Stimulated activated CD8-positive, alpha-beta memory T cell treated with anti-CD3 and anti-CD28 coated beads, Interleukin-2, amount 100 ng/mL, for 48 hours (primary cell): ENCODE measurements around the gene TCF4.
A peak's percentile ranks its signal among the peaks of the same experiment; 100 is the strongest.

Experiments used
- DNase-seq, 2 donors: peaks; one replicate each; pipeline ENCODE4 v3.0.0-alpha.2; 2020; ENCODE audit warnings: low read depth in 2 of 2

TCF4 gene

DNA sequence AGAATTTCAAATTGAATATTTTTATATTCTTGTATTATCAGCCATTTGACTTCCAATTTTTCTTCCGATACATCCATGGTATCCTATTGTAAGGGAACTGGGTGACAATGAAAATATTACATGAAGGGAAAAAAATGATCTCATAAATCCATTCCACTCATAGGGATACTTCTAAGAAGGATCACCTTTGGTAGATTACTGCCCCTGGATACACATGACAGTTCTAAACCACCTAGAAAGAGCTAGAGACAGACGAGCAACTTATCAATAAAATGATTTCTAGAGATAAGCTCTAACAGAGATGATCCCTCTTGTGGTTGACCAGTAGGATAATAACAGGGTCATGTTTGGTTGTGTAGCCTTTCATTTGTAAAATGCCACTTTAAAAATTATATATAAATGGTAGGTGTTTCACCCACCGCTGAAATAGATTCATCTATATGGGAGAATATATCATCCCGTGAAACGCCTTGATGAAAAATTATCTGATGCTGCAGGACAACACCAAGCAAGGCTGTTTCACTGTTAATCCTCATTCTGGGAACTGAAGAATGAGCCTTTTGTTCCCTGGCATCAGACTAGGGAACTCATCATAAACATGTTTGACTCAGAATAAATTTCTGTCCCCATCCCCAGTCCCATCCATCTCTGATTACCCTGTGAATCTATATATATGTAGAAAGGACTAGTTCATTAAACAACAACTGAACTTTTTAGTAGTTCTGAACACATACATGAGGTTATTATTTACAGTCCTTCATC lies 180.0 kb downstream of the TCF4 start:
- no peak for DNase-seq

DNA sequence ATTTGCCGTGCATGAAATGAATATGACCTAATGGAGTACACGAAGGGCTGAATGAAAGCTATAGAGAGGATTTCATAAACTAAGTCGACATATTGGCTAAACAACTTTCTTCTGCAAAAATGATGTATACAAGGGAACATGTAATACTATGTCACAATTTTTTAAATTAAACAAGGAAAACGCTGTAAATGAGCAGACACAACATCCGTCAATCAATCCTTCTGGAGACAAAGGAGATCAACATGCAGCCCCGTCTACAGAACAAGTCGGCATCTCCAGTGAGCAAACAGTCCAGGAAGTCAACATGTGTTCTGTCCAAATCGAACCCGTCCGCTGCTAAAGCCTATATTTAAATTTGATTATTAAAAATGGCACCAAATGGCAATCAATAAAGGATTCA lies 180.8 kb downstream of the TCF4 start:
- no peak for DNase-seq

DNA sequence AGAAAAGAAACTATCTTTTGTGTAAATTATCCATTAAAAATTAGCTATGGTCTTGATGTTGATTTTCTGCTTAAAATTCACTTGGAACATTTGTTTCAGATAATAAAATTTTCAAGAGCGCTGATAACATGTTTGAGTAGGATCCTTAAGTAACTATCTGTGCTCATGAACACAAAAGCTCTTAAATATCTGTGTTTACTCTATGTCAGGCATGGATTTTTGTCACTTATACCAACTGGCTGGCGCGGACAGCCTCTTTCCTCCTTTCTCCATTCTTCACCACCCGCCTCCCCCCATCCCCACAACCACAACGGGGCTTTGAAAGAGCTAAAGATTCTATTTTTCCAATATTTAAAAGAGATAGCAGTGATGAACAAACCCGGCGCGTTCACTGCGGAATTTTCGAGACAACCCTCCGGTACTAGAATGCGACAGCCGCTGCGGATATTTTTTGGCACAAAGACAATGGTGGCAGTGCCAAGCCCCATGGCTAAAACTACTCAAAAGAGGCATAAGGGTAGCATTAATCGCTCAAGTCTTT lies 181.5 kb downstream of the TCF4 start:
- no peak for DNase-seq

DNA sequence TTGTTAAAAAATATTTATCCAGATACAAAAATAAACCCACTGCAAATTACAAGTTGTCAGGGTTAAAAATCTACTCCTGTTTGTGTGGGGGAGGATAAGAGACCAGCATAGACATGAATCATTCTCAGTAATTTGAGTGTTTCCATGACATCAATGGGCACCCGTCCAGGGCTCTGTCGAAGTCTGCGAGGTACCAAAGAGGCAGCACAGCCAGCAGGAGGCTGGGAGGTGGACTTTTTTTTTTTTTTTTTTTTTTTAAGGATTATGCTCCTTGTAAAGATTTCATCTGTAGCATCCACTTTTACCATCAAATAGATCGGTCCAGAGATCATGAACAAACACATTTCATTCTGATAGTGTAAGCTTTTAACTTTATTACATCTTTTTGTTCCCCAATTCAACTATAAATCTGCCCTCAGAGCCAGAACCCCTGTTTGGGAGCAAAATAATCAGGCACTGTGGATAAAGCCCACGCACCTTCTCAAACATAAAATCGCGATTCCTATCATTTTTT lies 182.0 kb downstream of the TCF4 start:
- peak in 1 of 2 donors; percentile 2 for DNase-seq

DNA sequence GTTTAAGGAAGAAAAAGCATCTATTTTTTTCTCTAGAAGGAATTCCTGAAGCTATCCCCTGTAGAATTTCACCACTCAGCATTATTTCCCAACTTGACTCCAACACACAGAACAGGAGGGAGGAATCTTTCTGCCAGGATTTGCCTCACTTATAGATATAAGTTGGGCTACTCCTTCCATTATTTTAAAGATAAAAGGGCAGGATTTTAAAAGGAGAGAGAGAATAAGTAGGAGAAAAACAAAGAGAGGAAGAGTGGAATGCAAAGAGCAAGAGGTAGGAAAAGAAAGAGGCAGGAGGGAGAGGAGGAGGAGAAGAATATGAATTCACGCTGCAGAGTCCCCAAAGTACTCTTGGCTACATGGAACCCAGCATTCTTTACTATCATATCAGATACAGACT lies 182.5 kb downstream of the TCF4 start:
- DNase-seq, result no peak

DNA sequence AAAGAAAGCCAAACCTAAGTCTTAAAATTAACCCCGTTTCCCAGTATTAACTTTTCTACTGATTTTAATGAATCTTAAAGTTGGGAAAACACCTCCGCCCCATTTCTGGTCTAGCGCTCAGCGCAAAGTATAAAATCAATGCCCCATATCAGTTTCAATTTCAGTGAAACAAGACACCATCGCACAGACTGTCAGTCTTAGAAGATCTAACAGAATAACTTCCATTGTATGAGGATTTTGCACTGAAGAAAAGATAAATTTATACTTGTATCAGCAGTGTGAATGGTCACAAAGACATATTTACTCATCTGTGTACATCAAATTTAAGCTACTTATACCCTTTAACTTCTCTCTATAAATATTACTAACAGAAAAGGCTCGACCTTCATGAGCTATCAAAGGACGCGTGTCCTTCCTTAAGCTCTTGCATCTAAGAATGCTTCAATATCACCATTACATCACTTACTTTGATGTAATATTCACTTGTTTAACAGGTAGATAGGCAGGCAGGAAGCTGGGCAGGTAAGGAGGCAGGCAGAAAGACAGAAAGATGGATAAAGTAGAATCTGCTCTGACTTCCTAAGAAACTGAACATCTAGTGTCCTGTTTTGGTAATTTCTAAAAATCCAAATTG lies 183.0 kb downstream of the TCF4 start:
- DNase-seq, result no peak

DNA sequence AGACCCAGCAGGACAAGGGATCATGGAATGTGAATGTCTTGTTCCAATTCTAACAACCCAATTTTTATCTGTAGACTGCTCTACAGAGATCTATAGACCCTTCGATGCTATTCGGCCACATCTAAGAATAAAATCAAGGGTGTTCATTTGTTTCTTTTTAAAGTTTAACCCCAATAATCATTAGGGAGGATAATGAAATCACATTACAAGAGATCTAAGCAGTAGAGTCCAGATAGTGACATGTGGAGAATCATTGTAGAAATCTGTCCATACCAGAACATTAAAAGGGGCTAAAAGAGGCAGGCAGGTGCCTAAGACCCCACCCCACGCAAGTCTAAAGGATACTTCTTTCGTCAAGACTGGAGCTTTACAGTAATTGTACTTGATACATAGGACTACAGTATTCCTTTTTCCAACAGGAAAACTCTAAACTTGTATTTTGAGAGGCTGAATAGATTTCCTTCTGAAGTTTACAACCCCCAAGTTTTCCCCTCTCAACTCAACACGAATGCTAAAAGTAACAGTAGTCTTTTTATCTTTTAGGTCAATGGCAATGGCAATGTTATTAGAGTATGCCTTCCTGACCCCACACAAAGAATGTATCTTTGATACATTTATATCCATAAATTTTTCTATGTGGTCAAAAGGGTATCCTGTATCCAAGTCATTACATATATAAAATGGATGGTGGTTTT lies 183.7 kb downstream of the TCF4 start:
- DNase-seq, result no peak

DNA sequence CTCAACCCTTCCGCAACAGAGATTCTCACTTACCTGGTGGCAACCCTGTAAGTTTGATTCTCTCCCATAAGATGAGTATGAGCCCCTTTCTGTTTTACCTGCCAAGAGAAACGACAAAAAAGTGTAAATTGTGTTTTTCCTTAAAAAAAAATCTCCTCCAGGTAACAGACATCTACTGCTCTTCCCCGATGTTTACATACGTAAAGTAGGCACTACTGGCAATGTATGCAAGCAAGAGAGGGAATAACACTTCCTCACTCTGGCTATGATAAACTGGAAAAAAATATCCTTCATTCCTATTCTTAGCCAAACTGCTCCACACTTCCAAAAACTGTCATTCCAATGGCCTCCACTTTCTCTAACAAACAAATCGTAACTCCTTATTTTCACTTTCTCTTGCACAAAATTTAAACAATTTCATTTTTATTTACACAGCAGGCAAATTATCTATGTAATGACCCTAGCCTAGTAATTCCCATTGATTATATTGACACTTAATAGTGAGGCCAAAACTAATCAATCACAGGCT lies 184.5 kb downstream of the TCF4 start:
- DNase-seq, result no peak

DNA sequence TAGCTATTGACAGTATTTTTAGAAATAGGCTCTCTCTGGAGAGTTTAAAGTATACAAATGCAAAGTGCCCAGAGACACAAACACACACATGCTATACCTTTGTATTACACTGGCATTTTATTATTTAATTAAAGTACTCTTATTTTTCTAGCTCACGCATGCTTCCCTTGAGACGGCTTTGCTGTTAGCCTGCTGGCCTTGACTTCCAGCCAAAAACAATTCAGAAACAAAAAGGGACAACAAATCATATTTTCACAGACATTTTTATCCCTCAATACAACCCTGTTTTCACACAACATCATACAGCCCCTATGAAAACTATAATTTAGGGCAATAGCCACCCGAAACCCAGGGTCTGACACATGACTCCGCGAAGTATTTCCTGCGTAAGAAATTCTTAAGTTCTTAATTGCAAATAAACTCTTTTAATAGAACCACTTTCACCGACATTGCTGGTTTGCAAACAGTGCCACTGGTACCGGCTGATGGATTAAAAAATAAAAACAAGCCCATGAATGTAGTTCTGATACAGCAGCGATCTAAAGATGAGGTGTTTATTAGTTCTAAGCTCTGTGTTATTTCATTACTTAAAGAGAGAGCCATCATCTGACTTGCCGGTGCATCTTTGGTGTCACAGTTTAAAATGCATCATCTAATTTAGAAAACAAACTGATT lies 185.1 kb downstream of the TCF4 start:
- DNase-seq, result no peak

DNA sequence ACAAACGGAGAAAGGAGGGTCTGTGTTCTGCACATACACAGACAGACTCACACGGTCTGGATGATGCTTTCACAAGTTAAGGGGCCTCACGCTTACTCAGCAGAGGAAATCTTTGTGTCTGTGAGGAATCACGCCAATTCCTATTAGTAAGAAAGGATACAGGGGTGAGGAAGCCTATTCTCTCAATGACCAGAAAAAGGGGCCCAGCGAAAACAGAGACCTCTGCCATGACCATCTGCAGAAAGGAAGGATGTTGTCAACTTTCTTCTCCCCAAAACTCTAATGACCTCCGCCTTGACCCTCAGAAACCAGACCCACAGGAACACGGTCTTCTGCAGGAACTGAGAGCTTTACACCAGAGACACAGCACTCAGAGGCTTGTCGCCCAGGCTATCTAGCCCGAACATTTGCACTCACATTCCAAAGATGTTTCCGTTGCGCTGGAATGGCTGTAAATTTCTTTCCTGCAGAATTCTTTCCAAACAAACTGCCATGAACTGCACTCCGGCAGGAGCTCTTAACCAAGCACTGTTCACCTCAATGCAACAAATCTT lies 186.3 kb downstream of the TCF4 start:
- DNase-seq, result no peak

DNA sequence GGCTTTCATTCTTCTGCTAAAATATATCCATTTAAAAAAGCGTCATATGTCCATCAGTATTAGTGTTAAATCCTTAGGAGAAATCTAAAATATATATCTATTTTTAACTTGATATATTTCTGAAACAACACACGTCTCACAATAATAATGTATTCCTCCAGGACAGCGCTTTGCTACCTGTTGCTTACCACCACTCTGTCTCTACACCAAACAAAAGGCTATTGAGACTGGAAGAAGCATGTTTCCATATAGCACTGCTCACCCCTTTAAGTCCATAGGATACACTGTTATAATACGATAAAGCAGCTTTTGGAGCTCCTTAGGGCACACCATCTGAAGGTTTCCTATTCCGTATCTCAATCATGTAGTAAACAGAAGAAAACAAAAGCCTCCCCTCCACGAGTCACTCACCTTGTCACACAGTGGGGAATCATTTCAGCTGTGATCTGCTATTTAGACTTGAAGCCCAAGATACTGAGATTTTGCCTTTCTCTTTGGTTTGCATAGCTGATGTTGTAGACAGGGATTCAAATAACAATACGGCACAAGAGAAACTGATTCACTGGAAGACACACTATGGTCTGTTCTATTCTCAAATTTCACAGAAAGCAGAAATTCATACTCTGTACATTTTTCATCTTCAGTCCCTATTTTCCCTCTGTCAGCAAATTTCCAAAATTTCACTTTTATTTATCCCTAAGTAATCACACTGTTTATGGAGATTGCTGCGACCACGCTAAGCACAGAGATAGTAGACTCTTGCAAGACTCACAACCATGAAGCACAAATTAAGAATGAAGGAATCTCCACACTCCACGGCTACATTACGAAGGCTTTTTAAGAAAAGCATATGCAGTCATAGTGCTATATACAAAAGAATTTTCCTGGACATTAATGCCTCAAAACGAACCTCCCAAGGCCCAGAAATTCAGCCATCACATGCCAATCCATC lies 187.1 kb downstream of the TCF4 start:
- no peak for DNase-seq

DNA sequence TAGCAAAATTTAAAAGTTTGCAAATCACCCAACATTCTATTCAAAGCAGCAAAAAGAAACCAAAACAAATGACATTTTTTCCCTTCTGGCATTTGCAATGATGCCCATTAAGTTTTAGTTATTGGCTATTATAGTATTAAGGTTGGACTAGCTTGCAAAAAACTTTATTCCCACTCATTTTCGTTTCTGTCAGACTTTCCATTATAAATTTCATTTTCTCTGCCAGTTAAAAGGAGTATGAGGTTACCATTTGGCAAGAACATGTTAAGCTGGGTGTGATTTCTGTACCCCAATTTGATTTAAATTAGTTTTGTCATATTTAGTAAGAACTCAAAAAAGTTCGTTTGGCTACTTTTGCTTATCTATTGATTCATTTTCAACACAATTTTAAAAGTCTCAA lies 187.9 kb downstream of the TCF4 start:
- DNase-seq, result no peak

DNA sequence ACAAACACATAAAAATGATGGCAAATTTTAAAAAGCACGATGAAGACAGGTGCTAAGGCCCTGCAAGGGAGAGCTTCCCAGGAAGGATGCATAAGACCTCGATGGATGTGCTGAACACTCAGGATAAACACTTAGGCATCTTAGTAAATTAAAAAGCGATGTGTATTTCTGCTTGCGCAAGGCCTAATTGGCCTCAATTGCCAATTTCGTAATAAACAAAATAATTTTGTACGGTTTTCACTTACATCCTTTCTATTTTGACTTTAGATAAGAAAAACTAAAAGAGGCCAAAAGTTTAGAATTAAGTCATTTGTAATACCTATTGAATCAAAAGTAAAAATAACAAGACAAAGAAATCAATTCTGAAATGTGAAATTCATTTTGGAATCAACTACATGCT lies 189.1 kb downstream of the TCF4 start:
- DNase-seq, result no peak

DNA sequence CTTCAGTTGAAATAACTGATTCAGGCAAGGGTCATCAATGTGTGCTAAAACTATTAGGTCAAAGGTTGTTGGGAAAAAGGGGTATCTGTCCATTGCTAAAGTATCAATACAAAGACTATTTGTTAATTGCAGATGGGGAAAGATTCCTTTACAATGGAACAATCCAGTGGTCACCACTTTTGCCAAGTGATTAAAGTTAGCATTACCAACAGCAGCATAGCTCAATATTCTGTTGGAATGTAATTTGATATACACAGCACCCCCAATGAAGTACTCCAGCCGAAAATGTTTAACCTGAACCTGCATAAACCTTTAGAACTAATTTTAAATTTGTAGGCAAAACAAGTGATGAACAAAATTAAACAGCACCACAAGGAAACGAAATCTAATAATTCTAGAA lies 191.0 kb downstream of the TCF4 start:
- no peak for DNase-seq

DNA sequence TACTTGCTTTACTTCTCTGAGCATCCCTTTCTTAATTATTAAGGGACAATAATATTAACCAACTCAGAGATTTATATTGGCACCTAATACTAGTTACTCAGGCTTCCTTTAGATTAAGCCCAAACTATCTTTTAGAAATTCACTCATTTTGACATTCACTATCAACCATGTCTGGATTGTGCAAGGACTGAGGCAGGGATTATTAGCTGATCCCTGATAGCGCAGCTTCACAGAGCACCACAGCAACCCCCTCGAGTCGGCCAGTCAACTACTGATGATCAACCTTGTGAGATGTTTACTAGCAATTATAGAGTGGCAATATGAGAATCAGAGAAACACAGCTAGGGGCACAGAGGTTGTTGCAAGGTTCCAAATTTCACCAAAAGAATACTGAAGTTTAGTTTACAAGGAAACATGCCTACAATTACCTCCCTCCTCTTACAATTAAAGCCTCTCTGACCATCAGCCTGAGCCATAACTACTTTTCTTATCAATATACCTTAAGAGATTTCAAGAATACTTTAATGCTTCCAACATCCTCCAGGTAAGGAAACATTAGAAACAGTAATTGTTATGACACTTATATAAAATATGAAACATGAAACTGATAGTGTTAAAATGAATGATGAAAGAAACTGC lies 191.6 kb downstream of the TCF4 start:
- no peak for DNase-seq

DNA sequence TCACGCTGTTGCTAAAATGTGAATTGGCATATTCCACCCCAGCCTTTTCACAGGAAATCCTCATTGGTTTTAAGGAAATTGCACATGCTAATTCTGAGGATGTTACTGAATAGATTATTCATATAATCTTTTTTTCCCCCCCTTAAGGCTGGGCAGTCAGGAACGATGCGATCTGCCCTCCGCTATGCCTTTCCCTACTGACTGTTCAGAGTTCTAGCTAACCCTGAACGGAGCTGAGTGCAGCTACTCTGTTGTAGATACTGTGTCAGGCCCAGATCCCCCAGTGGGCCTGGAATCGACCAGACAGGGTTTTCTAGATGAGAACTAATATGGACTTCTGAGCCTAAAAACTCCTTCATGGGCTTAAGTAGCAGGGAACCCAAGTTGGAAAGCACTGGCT lies 192.2 kb downstream of the TCF4 start:
- DNase-seq, result no peak

DNA sequence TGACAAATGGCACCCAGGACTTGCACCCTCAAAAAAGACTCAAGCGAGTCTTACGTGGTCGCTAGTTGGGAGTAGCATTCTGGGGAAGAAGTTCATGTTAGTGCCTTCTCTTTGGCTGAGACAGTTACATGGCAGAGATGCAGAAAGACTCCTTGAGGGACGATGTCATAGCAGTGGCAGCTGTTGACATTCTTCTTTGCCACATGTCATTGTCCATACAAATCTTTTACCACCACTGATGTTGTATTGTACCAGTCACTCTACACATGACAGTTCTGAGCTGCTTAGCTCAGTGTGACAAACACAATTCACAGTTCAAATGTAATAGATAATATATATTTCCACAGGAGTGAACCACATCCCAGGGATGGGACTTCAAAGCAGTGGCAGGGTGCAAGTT lies 197.1 kb downstream of the TCF4 start:
- DNase-seq, result no peak

DNA sequence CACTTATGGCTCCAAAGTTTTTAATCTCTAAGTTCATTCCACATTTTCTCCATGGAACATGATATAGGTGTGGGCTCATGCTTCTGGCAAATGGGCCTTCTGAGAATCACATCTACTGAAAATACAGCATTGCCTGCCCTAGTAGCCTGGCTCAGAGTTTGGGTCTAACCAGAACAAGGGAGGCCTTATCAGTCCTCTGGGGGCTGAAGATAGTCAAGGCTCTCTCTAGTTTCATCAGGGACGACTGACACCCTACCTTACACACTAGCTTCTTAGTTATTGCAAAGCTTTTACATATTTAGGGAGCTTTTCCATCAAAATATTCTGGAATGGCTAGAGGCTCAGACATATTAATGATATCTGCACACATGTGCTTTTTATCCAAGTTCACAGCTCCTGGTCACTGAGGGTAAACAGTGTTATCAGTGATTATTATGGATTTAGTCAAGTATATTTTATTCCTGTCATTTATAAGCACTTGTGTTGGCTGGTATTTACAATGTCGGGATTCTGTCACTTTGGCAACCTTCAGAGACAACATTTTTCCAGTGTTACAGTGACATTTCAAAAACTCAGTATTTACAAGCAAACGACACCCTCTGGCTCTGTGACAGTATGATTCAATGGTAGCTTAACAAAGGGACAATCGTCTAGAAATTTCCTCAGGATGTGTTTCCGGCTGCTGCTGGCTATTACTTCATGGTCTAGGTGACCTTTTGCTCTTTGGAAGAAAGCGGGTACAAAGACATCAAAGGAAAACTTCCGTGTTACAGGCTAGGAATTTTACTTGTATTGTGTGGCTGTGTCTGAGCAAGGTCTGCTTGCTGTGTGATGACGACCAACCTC lies 200.6 kb downstream of the TCF4 start:
- DNase-seq, result no peak

DNA sequence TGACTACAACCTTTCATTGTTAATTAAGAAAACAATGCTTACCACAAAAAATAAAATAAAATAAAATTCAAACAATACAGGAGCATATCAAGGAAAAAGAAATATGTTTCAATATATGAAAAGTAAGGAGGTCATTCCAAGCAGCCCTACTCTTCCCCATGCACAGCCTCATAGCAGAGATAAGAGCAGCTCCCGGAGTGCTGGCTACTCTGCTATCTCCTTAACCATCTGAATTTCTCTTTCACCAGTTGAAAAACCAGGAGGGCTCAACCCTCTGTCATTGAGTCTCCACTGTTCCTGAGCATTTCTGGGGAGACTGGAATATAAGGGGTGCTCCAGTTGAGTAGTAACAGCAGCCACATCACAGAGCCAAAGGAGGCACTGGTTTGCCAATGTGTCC lies 201.4 kb downstream of the TCF4 start:
- DNase-seq, result no peak
